GM18526 (cell line): ENCODE results near the gene RNF144B.

Experiments used
- POLR2A ChIP-seq: IDR thresholded peaks from 3 replicates; pipeline ENCODE4 v1.6.1; 2011; ENCODE audit not compliant: insufficient read length; ENCODE audit errors: extremely low read depth

The RNF144B gene

GRCh38 chr6:18395177-18395855, 8.2 kb downstream of the RNF144B start:
- TF ChIP-seq POLR2A, result no peak

GRCh38 chr6:18395856-18396197, 8.7 kb downstream of the RNF144B start:
- no peak for TF ChIP-seq POLR2A

- TF ChIP-seq POLR2A, result no peak
Observed at GRCh38 chr6:18397701-18398100, 10.6 kb downstream of the RNF144B start.

GRCh38 chr6:18400831-18401446, 13.8 kb downstream of the RNF144B start:
- no peak for TF ChIP-seq POLR2A

GRCh38 chr6:18405477-18406293, 18.5 kb downstream of the RNF144B start:
- no peak for TF ChIP-seq POLR2A

- no peak for TF ChIP-seq POLR2A
Observed at GRCh38 chr6:18406955-18407749, 20.0 kb downstream of the RNF144B start.

GRCh38 chr6:18410412-18410811, 23.3 kb downstream of the RNF144B start:
- no peak for TF ChIP-seq POLR2A

- TF ChIP-seq POLR2A, result no peak
Observed at GRCh38 chr6:18412068-18412467, 24.9 kb downstream of the RNF144B start.

- no peak for TF ChIP-seq POLR2A
Observed at GRCh38 chr6:18412644-18413043, 25.5 kb downstream of the RNF144B start.

- TF ChIP-seq POLR2A, result no peak
Observed at GRCh38 chr6:18413381-18413780, 26.2 kb downstream of the RNF144B start.

GRCh38 chr6:18414116-18414515, 27.0 kb downstream of the RNF144B start:
- TF ChIP-seq POLR2A, result no peak

GRCh38 chr6:18415207-18415606, 28.1 kb downstream of the RNF144B start:
- no peak for TF ChIP-seq POLR2A

- no peak for TF ChIP-seq POLR2A
Observed at GRCh38 chr6:18415671-18416340, 28.7 kb downstream of the RNF144B start.

- no peak for TF ChIP-seq POLR2A
Observed at GRCh38 chr6:18416341-18416679, 29.2 kb downstream of the RNF144B start.

GRCh38 chr6:18420328-18420727, 33.2 kb downstream of the RNF144B start:
- TF ChIP-seq POLR2A, result no peak
